ENCODE data around the gene GLI1.
"Not testable (repeated sequence)": the region's sequence is repeated elsewhere in the genome, so short reads cannot be mapped to it uniquely, and the experiment has no call there.

The GLI1 gene

DNA sequence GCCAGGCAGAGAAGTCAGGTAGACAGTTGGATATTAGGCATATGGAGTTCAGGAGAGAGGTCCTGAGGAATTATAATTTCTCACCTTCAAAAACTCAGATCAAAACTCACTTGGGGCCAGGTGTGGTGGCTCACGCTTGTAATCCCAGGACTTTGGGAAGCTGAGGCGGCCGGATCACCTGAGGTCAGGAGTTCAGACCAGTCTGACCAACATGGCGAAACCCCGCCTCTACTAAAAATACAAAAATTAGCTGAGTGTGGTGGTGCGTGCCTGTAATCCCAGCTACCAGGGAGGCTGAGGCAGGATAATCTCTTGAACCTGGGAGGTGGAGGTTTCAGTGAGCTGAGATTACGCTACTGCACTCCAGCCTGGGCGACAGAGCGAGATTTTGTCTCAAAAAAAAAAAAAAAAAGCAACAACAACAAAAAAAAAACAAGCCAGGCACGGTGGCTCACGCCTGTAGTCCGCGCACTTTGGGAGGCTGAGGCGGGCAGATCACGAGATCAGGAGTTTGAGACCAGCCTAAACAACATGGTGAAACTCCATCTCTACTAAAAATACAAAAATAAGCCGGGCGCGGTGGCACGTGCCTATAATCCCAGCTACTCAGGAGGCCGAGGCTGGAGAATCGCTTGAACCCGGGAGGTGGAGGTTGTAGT is 42.9 kb downstream of the GLI1 start:
- not testable (repeated sequence) for DNase-seq

DNA sequence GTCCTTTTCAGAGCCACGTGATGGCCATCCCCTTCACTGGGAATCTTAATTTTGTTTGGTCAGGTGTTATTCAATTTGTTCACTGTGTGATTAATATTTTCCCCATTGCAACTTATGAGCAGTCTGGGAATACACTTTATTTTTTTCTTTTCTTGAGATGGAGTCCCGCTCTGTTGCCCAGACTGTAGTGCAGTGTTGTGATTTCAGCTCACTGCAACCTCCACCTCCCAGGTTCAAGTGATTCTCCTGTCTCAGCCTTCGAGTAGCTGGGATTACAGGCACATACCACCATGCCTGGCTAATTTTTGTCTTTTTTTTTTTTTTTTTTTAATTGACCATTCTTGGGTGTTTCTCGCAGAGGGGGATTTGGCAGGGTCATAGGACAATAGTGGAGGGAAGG is 47.0 kb downstream of the GLI1 start:
- not testable (repeated sequence) for DNase-seq

- not testable (repeated sequence) for DNase-seq
These were observed 48.2 kb downstream of the GLI1 start for GRCh38 chr12:57507796-57508195.

DNA sequence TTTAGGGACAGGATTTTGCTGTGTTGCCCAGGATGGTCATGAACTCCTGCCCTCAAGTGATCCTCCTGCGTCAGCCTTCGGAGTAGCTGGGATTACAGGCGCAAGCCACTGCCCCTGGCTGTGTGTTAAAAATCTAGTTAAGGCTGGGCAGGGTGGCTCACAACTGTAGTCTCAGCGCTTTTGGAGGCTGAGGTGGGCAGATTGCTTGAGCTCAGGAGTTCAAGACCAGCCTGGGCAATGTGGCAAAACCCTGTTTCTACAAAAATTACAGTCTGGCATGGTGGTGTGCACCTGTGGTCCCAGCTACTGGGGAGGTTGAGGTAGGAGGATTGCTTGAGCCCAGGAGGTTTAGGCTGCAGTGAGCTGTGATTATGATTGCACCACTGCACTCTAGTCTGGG is 51.6 kb downstream of the GLI1 start:
- DNase-seq = no peak

DNA sequence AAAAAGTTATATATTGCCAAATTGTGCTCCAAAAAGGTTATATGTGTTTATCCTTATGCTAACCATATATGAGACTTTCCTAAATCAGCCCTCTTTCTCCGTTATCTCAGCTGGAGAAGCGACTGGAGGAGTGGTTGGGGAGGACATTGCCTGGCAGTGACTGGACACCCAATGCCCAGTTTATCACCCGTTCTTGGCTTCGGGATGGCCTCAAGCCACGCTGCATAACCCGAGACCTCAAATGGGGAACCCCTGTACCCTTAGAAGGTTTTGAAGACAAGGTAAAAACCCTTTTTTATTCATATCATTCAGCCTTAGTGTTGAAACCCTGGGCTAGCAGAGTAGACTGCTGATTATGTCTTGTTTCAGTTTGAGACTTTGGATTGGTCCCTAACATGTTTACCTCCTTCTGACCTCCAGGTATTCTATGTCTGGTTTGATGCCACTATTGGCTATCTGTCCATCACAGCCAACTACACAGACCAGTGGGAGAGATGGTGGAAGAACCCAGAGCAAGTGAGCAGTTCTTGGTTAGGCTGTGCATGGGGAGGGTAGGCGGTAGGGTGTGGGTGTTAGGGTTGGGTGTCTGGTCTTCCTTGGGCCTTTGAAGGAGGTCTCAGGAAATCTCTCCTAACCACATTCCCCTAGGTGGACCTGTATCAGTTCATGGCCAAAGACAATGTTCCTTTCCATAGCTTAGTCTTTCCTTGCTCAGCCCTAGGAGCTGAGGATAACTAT is 52.2 kb downstream of the GLI1 start:
- DNase-seq = no peak

GRCh38 chr12:57512665-57513064 is 53.1 kb downstream of the GLI1 start:
- DNase-seq = no peak

- DNase-seq = no peak
These were observed 53.7 kb downstream of the GLI1 start for GRCh38 chr12:57513266-57513665.

DNA sequence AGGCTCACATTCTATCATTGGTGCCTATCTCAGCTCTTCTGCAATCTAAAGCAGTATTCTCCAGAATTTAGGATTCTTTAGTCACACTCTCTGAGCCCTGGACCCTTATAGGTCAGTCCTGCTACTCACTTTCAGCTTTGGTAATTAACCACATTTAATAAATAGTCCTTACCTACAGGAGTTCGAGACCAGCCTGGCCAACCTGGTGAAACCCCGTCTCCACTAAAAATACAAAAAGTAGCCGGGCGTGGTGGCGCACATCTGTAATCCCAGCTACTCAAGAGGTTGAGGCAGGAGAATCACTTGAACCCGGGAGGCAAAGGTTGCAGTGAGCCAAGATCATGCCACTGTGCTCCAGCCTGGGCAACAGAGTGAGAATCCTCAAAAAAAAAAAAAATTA is 54.1 kb downstream of the GLI1 start:
- not testable (repeated sequence) for DNase-seq

DNA sequence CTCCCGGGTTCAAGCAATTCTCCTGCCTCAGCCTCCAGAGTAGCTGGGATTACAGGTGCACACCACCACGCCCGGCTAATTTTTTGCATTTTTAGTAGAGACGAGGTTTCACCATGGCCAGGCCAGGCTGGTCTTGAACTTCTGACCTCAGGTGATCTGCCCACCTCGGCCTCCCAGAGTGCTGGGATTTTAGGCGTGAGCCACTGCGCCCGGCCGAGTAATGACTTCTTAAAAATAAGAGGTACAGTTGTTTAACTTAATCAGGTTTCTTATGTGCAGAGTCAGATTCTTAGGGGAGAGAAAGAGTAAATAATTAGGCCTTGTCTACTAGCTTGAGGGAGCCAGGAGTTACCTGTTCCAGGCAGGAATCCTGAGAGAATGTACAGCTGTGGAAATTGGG is 54.7 kb downstream of the GLI1 start:
- DNase-seq = not testable (repeated sequence)

DNA sequence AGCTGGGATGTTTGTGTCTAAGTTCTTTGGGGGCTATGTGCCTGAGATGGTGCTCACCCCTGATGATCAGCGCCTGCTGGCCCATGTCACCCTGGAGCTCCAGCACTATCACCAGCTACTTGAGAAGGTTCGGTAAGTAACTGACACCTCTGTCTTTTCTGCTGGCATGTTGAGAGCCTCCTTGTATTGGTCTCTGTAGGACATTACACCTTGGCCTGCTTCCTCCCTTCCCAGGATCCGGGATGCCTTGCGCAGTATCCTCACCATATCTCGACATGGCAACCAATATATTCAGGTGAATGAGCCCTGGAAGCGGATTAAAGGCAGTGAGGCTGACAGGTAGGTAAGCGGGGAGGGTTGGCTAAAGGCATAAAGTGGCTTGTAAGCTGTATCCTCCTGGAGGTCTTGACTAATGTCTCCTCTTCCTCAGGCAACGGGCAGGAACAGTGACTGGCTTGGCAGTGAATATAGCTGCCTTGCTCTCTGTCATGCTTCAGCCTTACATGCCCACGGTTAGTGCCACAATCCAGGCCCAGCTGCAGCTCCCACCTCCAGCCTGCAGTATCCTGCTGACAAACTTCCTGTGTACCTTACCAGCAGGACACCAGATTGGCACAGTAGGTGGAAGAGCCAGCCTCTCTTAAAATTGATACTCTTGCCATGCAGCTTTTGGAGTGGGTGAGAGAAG is 55.3 kb downstream of the GLI1 start:
- no peak for DNase-seq

DNA sequence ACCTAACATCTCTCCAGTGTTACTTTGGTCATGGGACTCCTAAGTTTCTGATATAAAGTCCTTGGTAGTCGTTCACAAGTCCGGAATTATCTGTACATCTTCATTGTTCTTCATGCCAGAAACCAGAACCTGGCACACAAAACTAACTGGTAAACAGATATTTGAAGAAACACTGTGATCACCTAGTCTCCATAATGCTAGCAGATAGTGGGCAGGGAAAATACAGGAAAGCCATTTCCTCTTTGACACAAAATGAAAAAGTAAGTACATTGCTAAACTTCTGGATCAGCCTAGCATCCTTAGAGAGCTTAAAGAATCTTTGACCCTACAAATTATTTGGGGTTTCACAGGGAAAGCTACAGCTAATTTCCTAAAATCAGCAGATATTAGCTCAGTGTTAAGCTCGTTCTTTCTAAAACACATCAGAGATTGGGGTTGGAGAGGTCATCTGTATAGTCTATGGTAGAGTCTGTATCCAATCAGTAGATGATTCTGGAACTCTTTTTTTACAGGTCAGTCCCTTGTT is 55.9 kb downstream of the GLI1 start:
- DNase-seq = no peak

DNA sequence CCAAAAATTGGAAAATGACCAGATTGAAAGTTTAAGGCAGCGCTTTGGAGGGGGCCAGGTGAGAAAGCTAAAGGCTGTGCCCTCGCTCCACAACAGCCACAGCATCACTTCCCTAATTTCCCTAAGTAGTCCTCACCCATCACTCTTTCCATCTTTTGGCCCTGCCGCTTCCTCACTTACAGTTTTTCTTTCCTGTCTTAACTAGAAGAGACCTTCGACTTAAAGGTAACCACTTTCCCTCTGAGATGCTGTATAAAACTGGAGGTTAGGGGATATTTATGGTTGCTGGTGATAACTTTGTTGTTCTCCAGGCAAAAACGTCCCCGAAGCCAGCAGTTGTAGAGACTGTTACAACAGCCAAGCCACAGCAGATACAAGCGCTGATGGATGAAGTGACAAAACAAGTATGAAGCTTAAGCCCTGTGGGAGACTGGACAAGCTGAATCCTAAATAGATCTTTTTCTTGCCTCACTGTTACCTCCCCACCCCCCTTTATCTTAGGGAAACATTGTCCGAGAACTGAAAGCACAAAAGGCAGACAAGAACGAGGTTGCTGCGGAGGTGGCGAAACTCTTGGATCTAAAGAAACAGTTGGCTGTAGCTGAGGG is 56.5 kb downstream of the GLI1 start:
- DNase-seq = no peak

DNA sequence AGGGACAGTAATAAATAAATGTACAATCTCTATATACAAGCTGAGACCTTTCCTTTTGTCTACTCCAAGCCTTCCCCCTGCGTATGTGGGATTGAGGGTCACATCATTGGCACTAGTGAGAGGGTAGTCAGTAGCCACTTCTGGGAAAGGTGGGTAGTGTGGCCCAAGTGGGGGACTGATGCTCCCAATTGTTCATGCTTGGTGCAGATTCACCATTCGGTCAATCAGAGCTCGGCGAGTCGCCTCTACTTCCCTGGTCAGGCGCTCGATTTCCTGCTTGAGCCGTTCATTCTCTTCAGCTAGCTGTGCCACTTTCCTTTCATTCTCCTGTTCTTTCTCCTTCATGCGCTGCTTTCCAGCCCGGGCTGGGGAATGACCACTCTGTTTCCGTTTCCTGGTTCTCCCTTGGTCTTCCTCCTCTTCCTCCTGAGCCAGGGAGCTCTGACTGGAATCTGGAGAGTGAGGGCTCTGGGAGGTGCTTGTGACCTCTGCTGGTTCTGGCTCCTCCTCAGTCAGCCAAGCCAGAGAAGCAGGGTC is 57.1 kb downstream of the GLI1 start:
- no peak for DNase-seq

DNA sequence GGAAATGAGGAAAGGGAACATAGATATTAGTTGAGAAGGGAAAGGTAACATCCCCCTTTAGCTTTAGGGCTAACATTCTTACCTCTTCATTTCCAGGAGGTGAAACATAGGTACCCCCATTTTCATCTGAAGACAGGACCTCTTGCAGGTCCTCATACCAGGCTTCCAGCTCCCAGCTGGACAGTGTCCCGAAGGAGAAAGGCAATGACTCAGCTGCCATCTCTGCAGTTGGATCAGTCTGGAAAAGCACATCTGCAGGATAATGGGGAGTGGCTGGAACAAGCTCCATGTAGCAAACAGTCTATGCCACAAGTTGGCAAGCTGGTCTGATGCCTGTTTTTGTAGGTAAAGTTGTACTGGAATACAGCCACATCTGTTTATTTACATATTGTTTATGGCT is 57.6 kb downstream of the GLI1 start:
- no peak for DNase-seq

GRCh38 chr12:57517718-57518117 is 58.1 kb downstream of the GLI1 start:
- not testable (repeated sequence) for DNase-seq

DNA sequence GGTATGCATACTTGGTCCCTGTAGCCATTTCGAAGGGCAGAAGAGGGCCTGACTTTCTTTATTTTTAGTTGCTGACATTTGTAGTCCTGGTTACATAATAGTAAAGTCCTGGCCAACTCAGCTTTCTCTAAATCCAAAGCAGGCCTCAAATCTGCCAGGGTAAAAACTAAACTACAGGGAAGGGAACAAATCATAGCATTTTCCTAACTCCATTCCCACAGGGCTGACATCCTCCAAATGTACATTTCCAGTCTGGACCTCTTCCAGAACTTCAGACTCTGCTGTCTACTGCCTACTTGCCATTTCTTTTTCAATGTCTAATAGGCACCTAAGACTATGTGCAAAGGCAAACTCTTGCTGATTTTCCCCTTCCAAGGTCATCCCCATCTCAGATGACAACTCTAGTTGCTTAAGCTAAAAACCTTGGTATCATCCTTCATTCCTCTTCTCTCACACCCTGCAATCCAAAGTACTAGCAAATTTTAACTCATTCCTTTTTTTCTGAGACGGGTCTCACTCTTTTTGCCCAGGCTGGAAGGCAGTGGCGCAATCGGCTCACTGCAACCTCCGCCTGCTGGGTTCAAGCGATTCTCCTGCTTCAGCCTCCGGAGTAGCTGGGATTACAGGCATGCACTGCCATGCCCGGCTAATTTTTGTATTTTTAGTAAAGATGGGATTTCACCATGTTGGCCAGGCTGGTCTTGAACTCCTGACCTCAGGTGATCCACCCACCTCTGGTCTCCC is 58.8 kb downstream of the GLI1 start:
- no peak for DNase-seq

- DNase-seq = peak; percentile 34
These were observed 59.6 kb downstream of the GLI1 start for GRCh38 chr12:57518920-57519795.

GRCh38 chr12:57519796-57520052 is 60.1 kb downstream of the GLI1 start:
- no peak for DNase-seq

DNA sequence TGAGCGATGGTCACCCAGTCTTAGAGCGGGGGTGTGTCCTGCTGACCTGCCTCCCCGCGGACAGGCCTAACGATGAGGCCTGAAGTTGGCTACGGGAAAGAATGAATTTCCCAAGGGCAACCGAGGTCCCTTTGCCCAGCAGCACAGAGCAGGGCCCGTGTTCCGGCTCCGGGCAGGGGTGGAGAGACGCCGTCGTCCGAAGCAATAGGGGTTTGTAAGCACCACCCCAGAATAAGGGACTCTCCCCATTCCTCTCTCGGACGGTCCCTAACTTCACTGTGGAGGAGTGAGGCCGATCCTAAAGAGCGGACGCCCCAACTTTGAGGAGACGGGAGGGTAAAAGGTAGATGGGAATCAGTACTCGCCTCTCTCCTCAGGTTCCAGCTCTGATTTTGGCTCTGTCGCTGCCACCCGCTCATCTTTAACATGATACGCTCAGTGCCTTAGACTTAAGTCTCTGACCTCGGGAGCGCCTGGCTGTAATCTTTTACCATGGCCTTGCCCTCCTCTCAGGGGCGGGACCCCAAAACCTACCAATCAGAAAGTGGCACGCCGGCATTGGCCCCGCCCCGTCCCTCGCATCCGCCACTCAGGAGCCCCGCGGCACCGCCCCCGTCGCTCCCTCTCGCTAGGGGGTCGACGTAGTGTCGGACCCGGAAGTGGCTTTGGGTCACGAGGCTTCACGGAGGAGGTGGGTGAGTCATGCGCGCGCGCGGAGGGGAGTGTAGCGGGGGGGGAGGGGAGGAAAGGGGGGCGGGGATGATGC is 60.7 kb downstream of the GLI1 start, which contains the start of gene DDIT3:
Gene DDIT3, minus strand, starts transcription at position 462 of the 766 bp plus-strand sequence. CDS start 3,108 bp downstream, outside the sequence.
- peak; percentile 98 for DNase-seq

DNA sequence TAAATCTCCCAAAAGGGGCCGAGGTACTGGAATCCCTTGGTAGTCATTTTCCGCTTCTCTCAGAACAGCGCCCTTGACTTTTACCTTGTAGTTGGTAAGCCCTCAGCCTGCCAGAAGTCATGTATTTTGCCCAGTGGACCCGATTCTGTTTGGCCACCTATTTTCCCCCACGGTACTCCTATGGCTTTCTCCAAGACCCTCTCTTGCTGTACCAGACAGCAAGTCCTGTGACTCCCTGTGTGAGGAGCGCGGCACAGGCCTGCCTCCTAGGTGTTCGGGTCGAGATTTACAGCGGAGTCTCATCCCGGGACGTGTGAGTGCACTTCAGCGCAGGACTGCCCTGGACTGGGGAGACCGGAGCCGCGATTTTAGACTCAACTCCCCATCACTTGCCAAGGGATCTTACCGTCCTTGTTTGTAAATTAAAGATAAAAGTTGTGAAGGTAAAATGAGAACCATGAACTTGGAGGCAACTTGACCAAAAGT is 62.0 kb downstream of the GLI1 start:
- no peak for DNase-seq
